ENCODE results near the gene FUT7. TPM values are rescaled to one million over a fixed set of nuclear protein-coding genes. Genes with fewer than 3 reads are reported as not detected.

The FUT7 gene
- total and polyA plus RNA-seq, 2 of the 13 experiments (the other 11 are each of a cell fraction or from before 2014, with no cell fraction given), result 0.05 TPM; not detected in 1

GRCh38 chr9:137065336-137065967 lies 33.6 kb upstream of the FUT7 start (continued):
- TF ChIP-seq FOXA1 (IDR thresholded peaks at IDR 0.05) (no peak), FOXA1 (CRISPR knock-in tag; IDR thresholded peaks at IDR 0.05) (no peak), ZNF367 (CRISPR knock-in tag; IDR thresholded peaks at IDR 0.05; ENCODE audit: borderline replicate concordance) (no peak)

DNA sequence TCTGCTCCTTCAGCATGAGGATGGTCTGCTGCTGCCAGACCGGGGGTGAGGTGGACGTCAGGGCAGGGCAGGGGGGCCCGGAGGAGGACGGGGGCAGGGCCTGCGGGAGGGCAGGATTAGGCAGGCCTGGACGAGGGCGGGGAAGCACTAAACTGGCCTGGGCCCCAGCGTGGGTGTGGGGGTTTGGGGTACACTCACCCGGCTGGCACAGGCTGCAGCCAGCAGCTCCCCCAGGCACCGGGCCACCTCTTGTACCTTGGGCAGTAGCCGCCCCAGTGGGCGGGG lies 32.9 kb upstream of the FUT7 start:
- H3K27ac ChIP-seq (ENCODE audit: extremely low read length, insufficient read depth, low read length), result no peak overlapping the region
- H3K9ac ChIP-seq (ENCODE audit: insufficient read depth, low read depth, low read length), result no peak overlapping the region
- no peak for DNase-seq (ENCODE audit: low spot score)
- no peak overlapping the region for H3K4me3 ChIP-seq (replicated peaks in 1 of 3; ENCODE audit: insufficient read depth in 1 of 3, low read depth in 2 of 3, low read length in 3 of 3)
- FAIRE-seq, result no peak
- no peak overlapping the region for H3K4me2 ChIP-seq (ENCODE audit: low read depth, low read length)
- POLR2A ChIA-PET, result no interaction called here
- intact Hi-C loops (cut with micrococcal nuclease; ENCODE audit: unreplicated experiment) (no loop called here), in situ Hi-C loops (cut with HindIII; ENCODE audit: extremely low pct_ligation_motif_present, low pct_unique_long_range_greater_than_20kb) (no loop called here)
- H2AFZ ChIP-seq (ENCODE audit: low read length), result no peak overlapping the region
- H3K4me1 ChIP-seq (ENCODE audit: insufficient read depth, low read length), result peaks cover 25% of the 10 kb centered on the region
- H3K36me3 ChIP-seq (replicated peaks in 1 of 2; ENCODE audit: control insufficient read depth in 1 of 2, insufficient read depth in 2 of 2, low read length in 2 of 2), result peaks cover 3 to 16% of the 10 kb centered on the region in 2 experiments; a peak in 2 of 5 replicates
- CTCF ChIA-PET (ENCODE audit: low intra/inter-chr PET ratio, low total read pairs), result interaction anchor here (1.3 kb wide), 1 partner anchor 19 kb away, joined by 16 read pairs; the partner anchor contains the start of gene NPDC1
- TF ChIP-seq CCDC6 (CRISPR knock-in tag; IDR thresholded peaks at IDR 0.05), result no peak
- no peak for TF ChIP-seq RARG (CRISPR knock-in tag; IDR thresholded peaks at IDR 0.05; ENCODE audit: low read depth)
- TF ChIP-seq ZNF207 (IDR thresholded peaks at IDR 0.05; ENCODE audit: borderline replicate concordance), result no peak
- no peak for TF ChIP-seq ZNF224 (CRISPR knock-in tag; IDR thresholded peaks at IDR 0.05)
- no peak for TF ChIP-seq SMAD3 (CRISPR knock-in tag; IDR thresholded peaks at IDR 0.05)
- no peak for TF ChIP-seq ZNF776 (CRISPR knock-in tag; IDR thresholded peaks at IDR 0.05)
- no peak for TF ChIP-seq ZNF251 (CRISPR knock-in tag; IDR thresholded peaks at IDR 0.05)
- TF ChIP-seq ZNF781 (CRISPR knock-in tag; IDR thresholded peaks at IDR 0.05; ENCODE audit: borderline replicate concordance, not compliant biosample characterization), result no peak
- no peak for TF ChIP-seq CBFB (CRISPR knock-in tag; IDR thresholded peaks at IDR 0.05)
- TF ChIP-seq TOPORS (CRISPR knock-in tag; IDR thresholded peaks at IDR 0.05), result no peak
- TF ChIP-seq, protein P1, sequence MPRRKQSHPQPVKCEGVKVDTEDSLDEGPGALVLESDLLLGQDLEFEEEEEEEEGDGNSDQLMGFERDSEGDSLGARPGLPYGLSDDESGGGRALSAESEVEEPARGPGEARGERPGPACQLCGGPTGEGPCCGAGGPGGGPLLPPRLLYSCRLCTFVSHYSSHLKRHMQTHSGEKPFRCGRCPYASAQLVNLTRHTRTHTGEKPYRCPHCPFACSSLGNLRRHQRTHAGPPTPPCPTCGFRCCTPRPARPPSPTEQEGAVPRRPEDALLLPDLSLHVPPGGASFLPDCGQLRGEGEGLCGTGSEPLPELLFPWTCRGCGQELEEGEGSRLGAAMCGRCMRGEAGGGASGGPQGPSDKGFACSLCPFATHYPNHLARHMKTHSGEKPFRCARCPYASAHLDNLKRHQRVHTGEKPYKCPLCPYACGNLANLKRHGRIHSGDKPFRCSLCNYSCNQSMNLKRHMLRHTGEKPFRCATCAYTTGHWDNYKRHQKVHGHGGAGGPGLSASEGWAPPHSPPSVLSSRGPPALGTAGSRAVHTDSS (CRISPR knock-in tag; conservative IDR thresholded peaks at IDR 0.05), result no peak
- TF ChIP-seq SCMH1 (CRISPR knock-in tag; IDR thresholded peaks at IDR 0.05; ENCODE audit: borderline replicate concordance), result no peak
- no peak for TF ChIP-seq CBX5 (CRISPR knock-in tag; IDR thresholded peaks at IDR 0.05; ENCODE audit: borderline replicate concordance)
- TF ChIP-seq, protein P2, sequence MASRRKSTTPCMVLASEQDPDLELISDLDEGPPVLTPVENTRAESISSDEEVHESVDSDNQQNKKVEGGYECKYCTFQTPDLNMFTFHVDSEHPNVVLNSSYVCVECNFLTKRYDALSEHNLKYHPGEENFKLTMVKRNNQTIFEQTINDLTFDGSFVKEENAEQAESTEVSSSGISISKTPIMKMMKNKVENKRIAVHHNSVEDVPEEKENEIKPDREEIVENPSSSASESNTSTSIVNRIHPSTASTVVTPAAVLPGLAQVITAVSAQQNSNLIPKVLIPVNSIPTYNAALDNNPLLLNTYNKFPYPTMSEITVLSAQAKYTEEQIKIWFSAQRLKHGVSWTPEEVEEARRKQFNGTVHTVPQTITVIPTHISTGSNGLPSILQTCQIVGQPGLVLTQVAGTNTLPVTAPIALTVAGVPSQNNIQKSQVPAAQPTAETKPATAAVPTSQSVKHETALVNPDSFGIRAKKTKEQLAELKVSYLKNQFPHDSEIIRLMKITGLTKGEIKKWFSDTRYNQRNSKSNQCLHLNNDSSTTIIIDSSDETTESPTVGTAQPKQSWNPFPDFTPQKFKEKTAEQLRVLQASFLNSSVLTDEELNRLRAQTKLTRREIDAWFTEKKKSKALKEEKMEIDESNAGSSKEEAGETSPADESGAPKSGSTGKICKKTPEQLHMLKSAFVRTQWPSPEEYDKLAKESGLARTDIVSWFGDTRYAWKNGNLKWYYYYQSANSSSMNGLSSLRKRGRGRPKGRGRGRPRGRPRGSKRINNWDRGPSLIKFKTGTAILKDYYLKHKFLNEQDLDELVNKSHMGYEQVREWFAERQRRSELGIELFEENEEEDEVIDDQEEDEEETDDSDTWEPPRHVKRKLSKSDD (CRISPR knock-in tag; IDR thresholded peaks at IDR 0.05; ENCODE audit: low read depth), result no peak
- no peak for TF ChIP-seq SAFB2 (CRISPR knock-in tag; IDR thresholded peaks at IDR 0.05; ENCODE audit: borderline replicate concordance, low read depth)
- no peak for ATAC-seq
- peaks cover 7% of the 10 kb centered on the region; the same call in 1 of the 2 replicates for H4K20me1 ChIP-seq (ENCODE audit: insufficient read depth, low read length)
- H3K9me3 ChIP-seq (ENCODE audit: low read length), result no peaks in the 10 kb centered on the region
- WGBS (ENCODE audit: low lambda C conversion rate), result 94% methylated on average over 8 of the region's 12 CpGs
- H3K79me2 ChIP-seq (ENCODE audit: insufficient read depth, low read length), result peaks cover 13% of the 10 kb centered on the region
- no peaks in the 10 kb centered on the region; a peak in 1 of 5 replicates for H3K27me3 ChIP-seq (ENCODE audit: control insufficient read depth in 1 of 2, insufficient read depth in 2 of 2, low read length in 2 of 2)
- BruUV-seq (replicated peaks), result no TSS peak
